DMS153 (cell line): ENCODE measurements around the gene DIO3.

Experiments used
- DNase-seq: peaks from one replicate; lab custom pipeline; 2025; lab: John Stamatoyannopoulos, UW

The DIO3 gene

GRCh38 chr14:101584055-101584859, 23.0 kb downstream of the DIO3 start:
- DNase-seq: no peak

- DNase-seq: no peak
These were observed 23.9 kb downstream of the DIO3 start for GRCh38 chr14:101585211-101585610.

- DNase-seq: no peak
These were observed 25.5 kb downstream of the DIO3 start for GRCh38 chr14:101586531-101587430.

- no peak for DNase-seq
These were observed 26.2 kb downstream of the DIO3 start for GRCh38 chr14:101587441-101587911.

GRCh38 chr14:101588286-101588975, 27.1 kb downstream of the DIO3 start:
- DNase-seq: no peak

GRCh38 chr14:101588990-101589389, 27.7 kb downstream of the DIO3 start:
- DNase-seq: no peak

GRCh38 chr14:101589486-101590015, 28.3 kb downstream of the DIO3 start:
- no peak for DNase-seq

GRCh38 chr14:101590062-101590461, 28.8 kb downstream of the DIO3 start:
- no peak for DNase-seq

GRCh38 chr14:101590616-101591015, 29.3 kb downstream of the DIO3 start:
- DNase-seq: no peak

GRCh38 chr14:101591121-101591520, 29.8 kb downstream of the DIO3 start:
- DNase-seq: no peak

GRCh38 chr14:101591582-101591981, 30.3 kb downstream of the DIO3 start:
- no peak for DNase-seq

GRCh38 chr14:101593411-101594238, 32.3 kb downstream of the DIO3 start:
- DNase-seq: no peak

GRCh38 chr14:101594511-101595148, 33.3 kb downstream of the DIO3 start:
- no peak for DNase-seq

GRCh38 chr14:101595349-101595748, 34.1 kb downstream of the DIO3 start:
- no peak for DNase-seq

- DNase-seq: no peak
These were observed 34.8 kb downstream of the DIO3 start for GRCh38 chr14:101595887-101596721.

- DNase-seq: no peak
These were observed 35.4 kb downstream of the DIO3 start for GRCh38 chr14:101596742-101597141.

- DNase-seq: no peak
These were observed 36.9 kb downstream of the DIO3 start for GRCh38 chr14:101598159-101598558.

- DNase-seq: no peak
These were observed 37.4 kb downstream of the DIO3 start for GRCh38 chr14:101598571-101599233.

- no peak for DNase-seq
These were observed 38.1 kb downstream of the DIO3 start for GRCh38 chr14:101599234-101599885.
